OCI-M2 (cell line): Measurements from ENCODE around the gene CCDC7.
"Not testable (repeated sequence)": the region's sequence is repeated elsewhere in the genome, so short reads cannot be mapped to it uniquely, and the experiment has no call there.

Experiments
- DNase-seq: peaks from one replicate; lab custom pipeline; 2025; ENCODE audit not compliant: unreplicated experiment; lab: John Stamatoyannopoulos, UW

Gene CCDC7

GRCh38 chr10:32865170-32865569 lies 419.2 kb downstream of the CCDC7 start:
- DNase-seq = no peak

- no peak for DNase-seq
Measured at GRCh38 chr10:32877915-32878314, 432.0 kb downstream of the CCDC7 start.

DNA sequence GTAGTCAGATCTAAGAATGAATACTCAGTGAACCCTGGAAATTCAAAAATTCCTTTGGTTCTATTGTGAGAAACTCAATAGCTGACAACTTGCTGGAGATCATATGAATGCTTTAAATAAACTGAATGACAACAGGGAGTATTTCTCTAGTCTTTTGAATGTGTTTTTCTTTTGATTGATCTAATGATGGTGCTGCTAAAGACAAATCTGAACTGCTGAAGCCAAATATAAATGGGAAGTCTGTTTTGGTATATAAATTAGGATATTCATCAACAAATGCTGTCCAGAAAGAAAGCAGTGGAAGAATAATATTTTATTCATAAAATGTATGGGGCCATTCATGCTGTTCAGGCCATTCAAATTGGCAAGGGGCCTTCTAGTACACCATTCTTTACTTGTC lies 432.7 kb downstream of the CCDC7 start:
- DNase-seq = no peak

DNA sequence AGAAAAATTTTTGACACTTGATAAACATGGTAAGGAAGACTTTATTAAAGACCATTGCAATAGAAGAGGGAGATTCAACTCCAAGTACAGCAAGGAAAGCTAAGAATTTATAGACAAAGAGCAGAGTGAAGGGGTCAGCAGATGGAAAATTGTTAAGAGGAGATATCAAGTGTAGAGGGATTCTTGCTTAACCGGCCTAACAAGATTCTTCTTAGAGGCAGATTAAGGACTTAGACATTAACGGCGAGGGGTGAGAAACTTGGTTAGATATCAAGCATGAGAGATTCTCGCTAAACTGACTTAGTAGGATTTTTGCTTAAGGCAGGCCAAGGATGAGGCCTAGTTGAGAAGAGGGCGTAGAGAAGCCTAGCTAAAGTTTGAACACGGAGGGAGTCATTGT lies 436.1 kb downstream of the CCDC7 start:
- DNase-seq = no peak

- no peak for DNase-seq
Measured at GRCh38 chr10:32887481-32887880, 441.5 kb downstream of the CCDC7 start.

- no peak for DNase-seq
Measured at GRCh38 chr10:32888161-32888927, 442.4 kb downstream of the CCDC7 start.

DNA sequence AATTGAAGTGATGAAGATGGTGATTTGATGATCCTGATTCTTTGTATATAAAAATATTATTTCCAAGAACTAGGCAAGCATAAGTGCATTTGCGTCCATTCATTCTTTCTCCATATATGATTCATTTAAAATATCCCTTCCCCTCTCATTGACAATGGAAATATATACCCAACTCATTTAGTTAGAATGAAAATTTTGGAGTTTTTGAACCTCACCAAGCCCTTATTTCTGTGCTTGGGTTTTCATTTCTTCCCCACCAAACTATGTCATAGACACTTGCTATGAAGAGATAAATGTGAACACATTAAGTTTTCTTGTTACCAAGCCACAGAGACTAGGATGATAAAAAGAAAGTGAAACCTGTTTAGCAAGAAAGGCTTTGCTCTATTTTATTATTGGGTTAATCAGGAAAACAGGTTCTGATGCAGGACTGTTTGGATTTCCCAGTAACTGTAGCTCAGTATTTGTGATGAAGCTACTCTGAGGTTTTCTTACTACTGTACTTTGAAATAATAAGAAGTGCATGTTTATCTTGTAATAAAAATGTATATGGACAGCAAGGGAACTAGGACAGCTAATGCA lies 443.8 kb downstream of the CCDC7 start:
- no peak for DNase-seq

DNA sequence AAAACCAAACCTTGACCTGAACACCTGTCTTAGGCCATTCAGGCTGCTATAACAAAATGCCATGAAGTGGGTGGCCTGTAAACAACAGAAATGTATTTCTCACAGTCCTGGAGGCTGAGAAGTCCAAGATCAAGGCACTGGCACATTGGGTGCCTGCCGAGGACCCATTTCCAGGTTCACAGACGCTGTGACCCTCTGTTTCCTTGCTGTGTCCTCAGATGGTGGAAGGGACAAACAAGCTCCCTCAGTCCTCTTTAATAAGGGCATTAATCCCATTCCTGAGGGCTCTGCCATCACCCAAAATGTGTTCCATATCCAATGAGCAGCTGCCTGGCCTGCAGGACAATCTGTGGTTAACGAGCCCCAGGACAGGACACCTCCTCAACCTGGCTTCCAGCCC lies 444.5 kb downstream of the CCDC7 start:
- DNase-seq = no peak

- DNase-seq = no peak
Measured at GRCh38 chr10:32891261-32891660, 445.3 kb downstream of the CCDC7 start.

- no peak for DNase-seq
Measured at GRCh38 chr10:32893434-32893833, 447.5 kb downstream of the CCDC7 start.

DNA sequence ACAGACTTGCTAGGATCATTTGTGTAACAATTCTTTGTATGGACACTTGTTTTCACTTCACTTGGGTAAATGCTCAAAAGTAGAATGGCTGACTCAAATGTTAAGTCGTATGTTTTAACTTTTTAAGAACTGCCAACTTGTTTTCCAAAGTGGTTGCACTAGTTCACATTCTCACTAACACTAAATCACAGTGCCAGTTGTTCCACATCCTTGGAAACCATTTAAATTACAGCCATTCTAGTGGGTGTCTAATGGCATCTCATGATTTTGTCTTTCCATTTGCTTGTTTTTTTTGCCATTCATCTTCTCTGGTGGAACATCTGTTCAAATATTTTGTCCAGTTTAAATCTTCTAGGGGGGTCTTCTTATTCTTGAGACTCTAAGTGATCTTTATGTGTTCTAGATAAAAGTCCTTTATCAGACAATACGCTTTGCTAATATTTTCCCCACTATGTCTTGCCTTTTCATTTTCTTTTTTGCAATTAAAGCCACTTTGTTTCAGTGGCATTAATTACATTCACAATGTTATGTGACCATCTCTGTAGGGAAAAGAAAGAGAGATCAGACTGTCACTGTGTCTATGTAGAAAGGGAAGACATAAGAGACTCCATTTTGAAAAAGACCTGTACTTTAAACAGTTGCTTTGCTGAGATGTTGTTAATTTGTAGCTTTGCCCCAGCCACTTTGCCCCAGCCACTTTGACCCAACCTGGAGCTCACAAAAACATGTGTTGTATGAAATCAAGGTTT lies 448.1 kb downstream of the CCDC7 start:
- no peak for DNase-seq

GRCh38 chr10:32895200-32895968 lies 449.4 kb downstream of the CCDC7 start:
- not testable (repeated sequence) for DNase-seq

DNA sequence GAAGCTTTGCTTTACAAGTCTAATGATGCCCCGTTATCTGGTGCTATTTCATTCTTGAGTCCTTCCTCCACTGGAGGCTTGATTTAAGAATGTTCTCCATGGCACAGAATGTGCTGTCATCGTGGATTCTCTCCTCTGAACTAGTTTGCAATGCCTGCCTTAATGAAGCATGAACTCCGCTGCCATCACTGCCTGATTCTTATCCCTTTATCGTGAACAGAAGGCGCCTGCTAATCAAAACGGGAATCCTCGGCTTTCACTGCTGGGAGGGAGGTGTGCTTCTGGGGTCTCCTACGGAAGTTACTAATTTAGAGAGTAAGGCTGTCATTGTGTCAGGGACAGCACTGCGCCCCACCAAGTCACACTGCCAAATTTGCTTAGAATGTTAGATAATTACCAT lies 455.9 kb downstream of the CCDC7 start:
- DNase-seq = no peak

DNA sequence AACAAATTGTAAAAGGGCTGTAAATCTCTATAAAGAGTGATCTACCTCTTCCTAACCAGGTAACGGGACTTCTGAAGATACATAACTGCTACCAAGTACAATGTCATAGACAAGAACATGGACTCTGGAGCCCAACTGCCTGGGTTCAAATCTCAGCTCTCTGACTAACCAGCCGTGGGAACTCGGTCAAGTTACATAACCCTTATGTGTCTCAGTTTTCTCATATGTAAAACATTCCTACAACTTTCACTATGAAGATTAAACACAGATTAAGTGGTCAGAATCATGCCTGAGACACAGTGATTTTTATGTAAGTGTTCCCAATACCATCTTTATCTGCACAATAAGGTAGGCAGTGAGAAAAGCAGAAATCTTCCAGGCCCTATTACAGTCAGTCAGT lies 459.5 kb downstream of the CCDC7 start:
- DNase-seq = no peak

- DNase-seq = no peak
Measured at GRCh38 chr10:32906595-32906994, 460.7 kb downstream of the CCDC7 start.

GRCh38 chr10:32909456-32909855 lies 463.5 kb downstream of the CCDC7 start:
- DNase-seq = no peak

GRCh38 chr10:32909970-32910369 lies 464.0 kb downstream of the CCDC7 start:
- DNase-seq = not testable (repeated sequence)

- DNase-seq = no peak
Measured at GRCh38 chr10:32911285-32912016, 465.5 kb downstream of the CCDC7 start.

- DNase-seq = not testable (repeated sequence)
Measured at GRCh38 chr10:32917817-32918216, 471.9 kb downstream of the CCDC7 start.

DNA sequence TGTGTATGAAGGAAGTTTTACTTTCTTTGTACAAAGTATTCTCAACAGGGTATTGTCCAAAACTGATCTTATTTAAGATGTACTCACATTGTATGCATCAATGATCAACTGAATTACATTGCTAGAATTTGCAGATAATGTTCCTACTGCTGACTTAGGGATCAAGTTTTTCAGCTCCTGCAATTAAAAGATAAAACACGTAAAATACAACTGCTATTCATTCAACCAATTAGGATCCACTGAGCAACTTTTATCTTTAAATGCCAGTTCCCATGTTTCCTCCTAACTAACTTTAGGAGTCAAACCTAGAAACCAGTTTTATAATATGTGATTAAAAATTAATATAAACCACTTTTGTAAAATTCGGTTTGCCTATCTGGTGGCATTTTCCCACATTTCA lies 476.2 kb downstream of the CCDC7 start:
- no peak for DNase-seq

- DNase-seq = no peak
Measured at GRCh38 chr10:32923134-32923533, 477.2 kb downstream of the CCDC7 start.
